Kidney (tissue), 14 donors: Measurements from ENCODE around the gene CHRNE. TPM values are rescaled to one million over a fixed set of nuclear protein-coding genes. Genes with fewer than 3 reads are reported as not detected.

ENCODE experiments used
- DNase-seq, 5 donors: peaks; one replicate each; pipeline ENCODE4 v3.0.0-alpha.2; 2013 to 2020
- FAIRE-seq: peaks from 2 replicates; lab custom pipeline; 2012; peaks lifted over from hg19 to GRCh38; lab: Jason Lieb, UNC
- H3K27ac ChIP-seq, 2 donors: one replicate each; pipeline ENCODE4 v1.7.0; 2013; ENCODE audit warnings: low read depth in 2 of 2, low read length in 2 of 2, inconsistent platforms in 1 of 2
- H3K27me3 ChIP-seq: one replicate; pipeline ENCODE4 v1.7.1; 2013; ENCODE audit warnings: low read length, inconsistent platforms; ENCODE audit not compliant: control insufficient read depth, insufficient read depth
- H3K36me3 ChIP-seq, 3 donors: one replicate each; pipeline versions ENCODE4 v1.7.0 to v1.7.1; 2013; ENCODE audit warnings: low read length in 3 of 3, control low read depth in 1 of 3, inconsistent platforms in 1 of 3; ENCODE audit not compliant: insufficient read depth in 3 of 3, control insufficient read depth in 2 of 3
- H3K4me1 ChIP-seq, 3 donors: one replicate each; pipeline versions ENCODE4 v1.7.0 to v1.7.1; 2013; ENCODE audit warnings: low read length in 3 of 3, inconsistent platforms in 1 of 3, low read depth in 1 of 3; ENCODE audit not compliant: control insufficient read depth in 2 of 3, insufficient read depth in 2 of 3
- H3K4me3 ChIP-seq, 3 donors: one replicate each; pipeline versions ENCODE4 v1.7.0 to v1.8.1; 2013; ENCODE audit warnings: low read length in 3 of 3, control low read depth in 1 of 3, inconsistent platforms in 1 of 3
- H3K9ac ChIP-seq, 3 donors: one replicate each; pipeline versions ENCODE4 v1.7.0 to v1.7.1; 2013; ENCODE audit warnings: low read length in 3 of 3, control low read depth in 1 of 3, inconsistent platforms in 1 of 3
- H3K9me3 ChIP-seq, 3 donors: one replicate each; pipeline versions ENCODE4 v1.7.0 to v1.7.1; 2013; ENCODE audit warnings: low read length in 3 of 3, control low read depth in 1 of 3, inconsistent platforms in 1 of 3; ENCODE audit not compliant: control insufficient read depth in 2 of 3, insufficient read depth in 1 of 3
- CTCF ChIP-seq: IDR thresholded peaks from 3 replicates; pipeline ENCODE4 v1.5.1; 2012; ENCODE audit warnings: mild to moderate bottlenecking, moderate library complexity, borderline replicate concordance; ENCODE audit not compliant: insufficient read depth; ENCODE audit errors: extremely low read depth
- intact Hi-C: fragments of 100-400 bp; cut with DNase I; formaldehyde crosslinking; loops from one replicate; pipeline ENCODE4 v1.11.1; 2022
- polyA plus RNA-seq: library from polyadenylated mRNA; stranded (reverse); fragments of 350-450 nt; fragmentation: Illumina TruSeq; extraction: RNeasy Lipid Tissue Mini Kit (QIAGEN cat#74804); gene quantifications from one replicate; pipeline ENCODE4 v1.2.3, GENCODE V29; 2014; ENCODE audit warnings: low read depth, low replicate concordance; ENCODE audit not compliant: insufficient read depth
- total RNA-seq: library from RNA; stranded (reverse); fragmentation: NEBNext Ultra II Directional; extraction: Animal tissue kit (Norgen Biotek cat#: 25700); gene quantifications from one replicate; pipeline ENCODE4 v1.2.1, GENCODE V29; 2021
- donor health status: control.
- donor health status: control.
- donor health status: control.
- donor health status: control.
- donor health status: control.
- donor health status: DM: yes; HTN: yes; CAD: no.
- donor health status: Normal renal cell carcinoma (clear cell type).

CHRNE gene
- total and polyA plus RNA-seq, 2 donors from 2014 or later = 0.82 to 1.3 TPM

- no peak overlapping the region for H3K9ac ChIP-seq
- FAIRE-seq (no peak), DNase-seq (no peak)
- peak overlapping the region; percentile 30 to 49 for H3K27ac ChIP-seq
- peaks cover 6 to 30% (median 21%) of the 10 kb centered on the region in 3 donors for H3K36me3 ChIP-seq
- H3K9me3 ChIP-seq = no peaks in the 10 kb centered on the region
- intact Hi-C loops = no loop called here
- peaks cover 5 to 31% (median 13%) of the 10 kb centered on the region in 3 donors for H3K4me1 ChIP-seq
- no peak overlapping the region for H3K4me3 ChIP-seq
- TF ChIP-seq CTCF = no peak
- no peaks in the 10 kb centered on the region for H3K27me3 ChIP-seq
Measured at GRCh38 chr17:4944554-4945175, 41.8 kb upstream of the CHRNE start.

DNA sequence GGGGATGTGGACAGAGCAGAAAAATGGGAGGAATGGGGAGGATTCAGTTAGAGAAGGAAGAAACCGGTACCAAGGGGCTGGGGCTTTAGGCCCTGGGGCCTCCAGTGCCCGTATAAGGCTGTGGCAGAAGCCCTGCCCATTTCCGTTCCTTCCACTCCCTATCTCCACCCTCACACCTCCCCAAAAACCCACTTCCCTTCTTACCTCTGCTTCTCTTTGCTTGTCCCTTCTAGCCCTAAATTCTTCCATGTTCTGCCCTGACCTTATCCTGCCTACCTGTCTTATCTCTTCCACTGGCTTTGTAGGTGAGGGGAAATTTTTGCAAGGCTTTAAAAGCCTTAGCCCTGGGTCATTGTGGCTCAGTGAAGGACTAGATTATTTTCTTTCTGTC lies 41.3 kb upstream of the CHRNE start:
- no peak overlapping the region for H3K9ac ChIP-seq
- DNase-seq = no peak
- peaks cover 5 to 32% (median 15%) of the 10 kb centered on the region in 3 donors for H3K4me1 ChIP-seq
- no peaks in the 10 kb centered on the region for H3K27me3 ChIP-seq
- no peak for TF ChIP-seq CTCF
- H3K4me3 ChIP-seq = no peak overlapping the region
- intact Hi-C loops = no loop called here
- H3K27ac ChIP-seq = no peak overlapping the region
- no peak for FAIRE-seq
- peaks cover 6 to 30% (median 21%) of the 10 kb centered on the region in 3 donors for H3K36me3 ChIP-seq
- no peaks in the 10 kb centered on the region for H3K9me3 ChIP-seq

- intact Hi-C loops = no loop called here
- H3K27ac ChIP-seq = peak overlapping the region in 1 of 2 donors; percentile 15
- no peak for DNase-seq
- H3K9ac ChIP-seq = no peak overlapping the region
- no peaks in the 10 kb centered on the region for H3K27me3 ChIP-seq
- H3K9me3 ChIP-seq = no peaks in the 10 kb centered on the region
- peaks cover 6 to 33% (median 22%) of the 10 kb centered on the region in 3 donors for H3K36me3 ChIP-seq
- FAIRE-seq = no peak
- H3K4me1 ChIP-seq = peaks cover 5 to 43% (median 25%) of the 10 kb centered on the region in 3 donors
- no peak for TF ChIP-seq CTCF
- no peak overlapping the region for H3K4me3 ChIP-seq
Measured at GRCh38 chr17:4942760-4943508, 40.0 kb upstream of the CHRNE start.
